ENCODE data around the gene ADCYAP1R1. TPM values are rescaled to one million over a fixed set of nuclear protein-coding genes. Genes with fewer than 3 reads are reported as not detected.

Gene ADCYAP1R1
- total RNA-seq, 1 donor from 2014 or later, result not detected

DNA sequence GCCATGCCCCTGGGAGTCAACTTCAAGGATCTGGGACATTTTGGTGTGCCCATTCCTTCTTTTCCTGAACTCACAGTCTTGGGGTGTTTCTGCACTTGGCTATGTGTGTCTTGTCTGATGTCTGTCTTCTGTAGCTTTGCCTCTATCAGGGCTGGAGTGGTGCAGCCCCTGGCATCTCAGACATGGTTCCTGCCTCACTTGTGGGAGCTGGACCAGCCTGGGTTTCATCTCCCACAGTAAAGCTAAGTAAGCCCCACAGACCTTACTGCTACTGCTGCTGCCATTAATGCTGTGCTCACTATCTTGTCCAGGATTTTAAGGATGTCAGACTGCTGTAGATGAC lies 59.0 kb downstream of the ADCYAP1R1 start:
- H3K4me3 ChIP-seq (ENCODE audit: low read depth, low read length), result no peak overlapping the region
- TF ChIP-seq, protein P1, sequence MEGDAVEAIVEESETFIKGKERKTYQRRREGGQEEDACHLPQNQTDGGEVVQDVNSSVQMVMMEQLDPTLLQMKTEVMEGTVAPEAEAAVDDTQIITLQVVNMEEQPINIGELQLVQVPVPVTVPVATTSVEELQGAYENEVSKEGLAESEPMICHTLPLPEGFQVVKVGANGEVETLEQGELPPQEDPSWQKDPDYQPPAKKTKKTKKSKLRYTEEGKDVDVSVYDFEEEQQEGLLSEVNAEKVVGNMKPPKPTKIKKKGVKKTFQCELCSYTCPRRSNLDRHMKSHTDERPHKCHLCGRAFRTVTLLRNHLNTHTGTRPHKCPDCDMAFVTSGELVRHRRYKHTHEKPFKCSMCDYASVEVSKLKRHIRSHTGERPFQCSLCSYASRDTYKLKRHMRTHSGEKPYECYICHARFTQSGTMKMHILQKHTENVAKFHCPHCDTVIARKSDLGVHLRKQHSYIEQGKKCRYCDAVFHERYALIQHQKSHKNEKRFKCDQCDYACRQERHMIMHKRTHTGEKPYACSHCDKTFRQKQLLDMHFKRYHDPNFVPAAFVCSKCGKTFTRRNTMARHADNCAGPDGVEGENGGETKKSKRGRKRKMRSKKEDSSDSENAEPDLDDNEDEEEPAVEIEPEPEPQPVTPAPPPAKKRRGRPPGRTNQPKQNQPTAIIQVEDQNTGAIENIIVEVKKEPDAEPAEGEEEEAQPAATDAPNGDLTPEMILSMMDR (conservative IDR thresholded peaks at IDR 0.05; ENCODE audit: low read depth, low read length), result no peak
- DNase-seq (ENCODE audit: low read depth), result no peak

DNA sequence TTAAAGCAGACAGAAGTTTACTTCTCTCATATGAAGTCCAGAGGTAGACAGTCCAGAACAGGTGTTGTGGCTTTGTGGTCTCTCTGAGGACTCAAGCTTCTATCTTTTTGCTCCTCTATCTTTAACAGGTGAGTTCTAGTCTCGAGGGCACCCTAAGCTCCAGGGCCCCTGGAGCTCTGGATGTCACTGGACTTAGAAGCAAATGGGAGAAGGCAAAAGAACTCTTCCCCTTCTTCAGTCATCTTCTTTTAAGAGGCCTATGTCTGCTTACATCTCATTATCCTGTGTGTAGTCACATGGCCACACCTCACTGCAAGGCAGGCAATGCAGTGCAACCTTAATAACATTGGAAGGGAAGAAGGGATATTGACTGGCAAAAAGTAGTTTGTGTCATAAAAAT lies 61.6 kb downstream of the ADCYAP1R1 start:
- H3K4me3 ChIP-seq (ENCODE audit: low read depth, low read length), result no peak overlapping the region
- no peak for DNase-seq (ENCODE audit: low read depth)
- TF ChIP-seq, protein P1 (conservative IDR thresholded peaks at IDR 0.05; ENCODE audit: low read depth, low read length), result no peak

DNA sequence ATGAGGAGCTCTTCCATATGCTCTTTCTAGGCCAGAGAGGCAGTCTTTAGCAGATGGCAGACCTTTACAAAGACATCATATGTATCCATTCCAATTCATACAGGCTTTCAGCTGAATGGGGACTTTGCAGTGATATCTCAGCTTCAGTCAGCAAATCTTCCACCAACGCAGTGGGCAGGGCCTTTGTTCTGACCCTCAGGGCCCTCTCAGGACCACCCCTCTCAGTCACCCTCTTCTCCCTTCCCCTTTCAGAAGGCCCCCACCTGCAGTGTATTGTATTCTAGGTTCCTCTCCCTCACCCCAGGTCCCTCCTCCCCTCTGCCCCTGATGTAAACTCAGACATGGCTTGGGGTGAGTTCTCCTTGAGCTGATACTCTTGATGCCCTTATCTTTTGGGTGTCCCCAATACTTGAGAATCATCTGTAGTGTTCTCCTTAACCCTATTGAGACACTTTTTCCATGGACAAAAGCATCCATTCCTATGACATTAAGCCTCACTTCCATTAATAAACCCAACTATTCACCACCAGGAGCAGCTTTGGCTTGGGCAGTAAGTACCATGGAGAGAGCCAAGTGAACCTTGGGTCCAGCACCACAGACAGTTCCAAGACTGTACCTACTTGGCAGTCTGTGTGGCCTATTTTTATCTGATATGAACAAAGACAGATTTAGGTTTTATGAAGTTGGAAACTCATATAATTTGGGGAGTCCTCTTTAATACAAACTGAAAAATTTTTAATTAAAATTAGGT lies 62.7 kb downstream of the ADCYAP1R1 start:
- no peak overlapping the region for H3K4me3 ChIP-seq (ENCODE audit: low read depth, low read length)
- TF ChIP-seq, protein P1 (conservative IDR thresholded peaks at IDR 0.05; ENCODE audit: low read depth, low read length), result no peak
- peak; percentile 2 for DNase-seq (ENCODE audit: low read depth)

DNA sequence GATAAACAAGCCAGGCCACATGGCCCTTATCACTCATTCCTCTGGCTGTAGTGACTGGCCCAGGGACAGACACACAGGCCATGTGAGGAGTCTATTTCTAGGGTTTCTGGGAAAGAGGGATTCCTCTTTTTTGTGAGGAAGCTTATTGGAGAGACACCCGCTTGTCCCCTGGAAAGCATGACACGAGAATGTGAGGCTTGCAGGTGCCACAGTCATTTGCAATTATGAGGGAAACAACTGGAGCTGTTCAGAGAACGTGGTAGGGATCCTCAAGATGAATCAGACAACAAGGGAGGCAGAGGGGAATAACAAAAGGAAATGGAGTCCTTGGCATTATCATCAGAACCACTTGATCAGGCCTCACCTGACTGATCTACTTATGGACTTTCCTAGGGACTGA lies 64.5 kb downstream of the ADCYAP1R1 start:
- DNase-seq (ENCODE audit: low read depth), result no peak
- no peak overlapping the region for H3K4me3 ChIP-seq (ENCODE audit: low read depth, low read length)
- TF ChIP-seq, protein P1 (conservative IDR thresholded peaks at IDR 0.05; ENCODE audit: low read depth, low read length), result no peak

DNA sequence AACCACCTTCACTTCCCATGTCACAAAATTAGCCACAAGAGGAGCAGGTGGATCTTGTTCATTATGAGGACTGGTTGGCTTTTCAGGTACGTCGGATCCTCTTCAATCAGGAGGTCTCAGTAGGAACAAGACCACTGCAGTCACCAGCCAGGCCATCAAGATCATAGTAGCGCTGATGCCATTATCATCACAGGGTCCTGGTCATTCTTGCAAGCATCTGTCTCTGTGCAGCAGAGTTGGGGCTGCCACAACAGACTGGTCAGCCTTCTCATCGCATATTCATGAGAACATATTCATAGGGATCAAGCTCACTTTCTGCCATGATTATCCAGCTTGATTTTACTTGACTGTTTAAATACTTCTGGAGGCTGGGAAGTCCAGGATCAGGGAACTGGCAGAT lies 67.1 kb downstream of the ADCYAP1R1 start:
- TF ChIP-seq, protein P1 (conservative IDR thresholded peaks at IDR 0.05; ENCODE audit: low read depth, low read length), result no peak
- no peak overlapping the region for H3K4me3 ChIP-seq (ENCODE audit: low read depth, low read length)
- no peak for DNase-seq (ENCODE audit: low read depth)

DNA sequence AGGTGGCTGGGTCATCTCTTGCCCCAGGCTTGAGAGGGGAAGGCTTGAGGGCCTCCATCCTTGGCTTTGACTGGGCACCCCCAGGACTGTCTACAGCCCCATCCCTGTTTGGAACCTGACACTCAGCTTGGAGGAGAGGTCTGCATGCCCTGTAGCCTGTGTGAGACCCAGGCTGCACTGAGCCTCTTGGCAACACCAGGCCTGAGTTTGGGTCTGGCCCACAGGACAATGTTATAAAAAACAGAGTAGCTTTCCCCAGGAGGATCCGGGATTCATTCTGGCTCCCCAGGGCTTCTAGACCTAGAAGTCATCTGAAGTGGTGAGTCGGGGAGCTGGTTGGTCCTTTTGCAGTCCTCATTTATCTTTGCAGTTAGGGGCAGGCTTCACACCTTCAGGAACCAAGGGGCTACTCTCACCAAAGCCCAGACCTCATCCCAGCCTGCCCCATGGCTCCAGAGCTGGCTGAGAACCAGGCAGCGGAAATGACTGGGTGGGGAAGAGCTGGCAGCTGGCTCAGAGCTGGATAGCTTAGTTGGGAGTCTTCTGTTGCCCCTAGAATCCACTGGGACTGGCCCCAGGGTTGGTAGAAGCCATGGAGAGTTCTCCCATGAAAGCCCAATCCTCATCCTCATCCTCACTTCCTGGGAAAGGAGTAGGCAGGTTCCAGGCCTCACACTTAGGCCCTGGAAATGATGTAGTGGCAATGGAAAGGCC lies 68.8 kb downstream of the ADCYAP1R1 start:
- TF ChIP-seq, protein P1 (conservative IDR thresholded peaks at IDR 0.05; ENCODE audit: low read depth, low read length), result no peak
- no peak for DNase-seq (ENCODE audit: low read depth)
- no peak overlapping the region for H3K4me3 ChIP-seq (ENCODE audit: low read depth, low read length)

Data from epithelial cell of proximal tubule (primary cell).